Skeletal muscle cell (primary cell): ENCODE measurements around the gene KCNK10.
A peak's percentile ranks its signal among the peaks of the same experiment; 100 is the strongest.
"Not testable (repeated sequence)": the region's sequence is repeated elsewhere in the genome, so short reads cannot be mapped to it uniquely, and the experiment has no call there.

Experiments used
- DNase-seq: peaks from one replicate; pipeline ENCODE4 v3.0.0-alpha.2; 2010; ENCODE audit warnings: low read depth
- H3K4me3 ChIP-seq: 2 replicates; pipeline ENCODE4 v1.5.1; 2011; ENCODE audit warnings: low read depth, mild to moderate bottlenecking, control low read depth, low read length, moderate library complexity

Gene KCNK10

GRCh38 chr14:88276923-88277596 lies 46.0 kb downstream of the KCNK10 start:
- DNase-seq, result no peak
- H3K4me3 ChIP-seq, result no peak overlapping the region

- H3K4me3 ChIP-seq, result no peak overlapping the region
- no peak for DNase-seq
These were observed 50.4 kb downstream of the KCNK10 start for GRCh38 chr14:88272390-88273269.

GRCh38 chr14:88271205-88271604 lies 51.9 kb downstream of the KCNK10 start:
- no peak for DNase-seq
- no peak overlapping the region for H3K4me3 ChIP-seq

- DNase-seq, result no peak
- H3K4me3 ChIP-seq, result no peak overlapping the region
These were observed 52.3 kb downstream of the KCNK10 start for GRCh38 chr14:88270776-88271175.

- no peak for DNase-seq
- H3K4me3 ChIP-seq, result no peak overlapping the region
These were observed 53.2 kb downstream of the KCNK10 start for GRCh38 chr14:88269806-88270420.

- H3K4me3 ChIP-seq, result no peak overlapping the region
- no peak for DNase-seq
These were observed 56.6 kb downstream of the KCNK10 start for GRCh38 chr14:88266474-88266873.

- no peak overlapping the region for H3K4me3 ChIP-seq
- no peak for DNase-seq
These were observed 59.0 kb downstream of the KCNK10 start for GRCh38 chr14:88264116-88264515.

GRCh38 chr14:88261302-88261701 lies 61.8 kb downstream of the KCNK10 start:
- H3K4me3 ChIP-seq, DNase-seq: not testable (repeated sequence)

GRCh38 chr14:88258021-88258420 lies 65.0 kb downstream of the KCNK10 start:
- H3K4me3 ChIP-seq, result no peak overlapping the region
- no peak for DNase-seq

GRCh38 chr14:88256997-88257950 lies 65.8 kb downstream of the KCNK10 start:
- no peak for DNase-seq
- no peak overlapping the region for H3K4me3 ChIP-seq

- H3K4me3 ChIP-seq, result no peak overlapping the region
- DNase-seq, result no peak
These were observed 67.3 kb downstream of the KCNK10 start for GRCh38 chr14:88255798-88256197.

- no peak for DNase-seq
- no peak overlapping the region for H3K4me3 ChIP-seq
These were observed 67.9 kb downstream of the KCNK10 start for GRCh38 chr14:88255196-88255595.

- no peak overlapping the region for H3K4me3 ChIP-seq
- DNase-seq, result no peak
These were observed 70.6 kb downstream of the KCNK10 start for GRCh38 chr14:88252498-88252897.

GRCh38 chr14:88251650-88252049 lies 71.4 kb downstream of the KCNK10 start:
- H3K4me3 ChIP-seq, result no peak overlapping the region
- no peak for DNase-seq

GRCh38 chr14:88249266-88249665 lies 73.8 kb downstream of the KCNK10 start:
- DNase-seq, result no peak
- no peak overlapping the region for H3K4me3 ChIP-seq

GRCh38 chr14:88248606-88249005 lies 74.5 kb downstream of the KCNK10 start:
- H3K4me3 ChIP-seq, result no peak overlapping the region
- DNase-seq, result no peak

GRCh38 chr14:88247228-88247627 lies 75.8 kb downstream of the KCNK10 start:
- DNase-seq, result no peak
- no peak overlapping the region for H3K4me3 ChIP-seq

- peak; percentile 1 for DNase-seq
- no peak overlapping the region for H3K4me3 ChIP-seq
These were observed 77.7 kb downstream of the KCNK10 start for GRCh38 chr14:88245321-88245720.

- no peak for DNase-seq
- no peak overlapping the region for H3K4me3 ChIP-seq
These were observed 79.1 kb downstream of the KCNK10 start for GRCh38 chr14:88243946-88244345.
